Subcutaneous abdominal adipose tissue (tissue), 5 donors: ENCODE results near the gene DMD.

Experiments used
- H3K27ac ChIP-seq: one replicate; pipeline ENCODE4 v1.7.0; 2013; ENCODE audit warnings: low read depth, mild to moderate bottlenecking, inconsistent platforms, low read length, moderate library complexity
- H3K27me3 ChIP-seq, 5 donors: one replicate each; pipeline ENCODE4 v1.7.0; 2013; ENCODE audit warnings: low read length in 5 of 5, inconsistent platforms in 1 of 5; ENCODE audit not compliant: control insufficient read depth in 5 of 5, insufficient read depth in 4 of 5
- H3K36me3 ChIP-seq, 5 donors: one replicate each; pipeline ENCODE4 v1.7.0; 2013; ENCODE audit warnings: low read length in 5 of 5; ENCODE audit not compliant: control insufficient read depth in 5 of 5, insufficient read depth in 5 of 5
- H3K4me1 ChIP-seq, 5 donors: one replicate each; pipeline ENCODE4 v1.7.0; 2013; ENCODE audit warnings: low read length in 5 of 5, mild to moderate bottlenecking in 3 of 5, moderate library complexity in 1 of 5; ENCODE audit not compliant: control insufficient read depth in 5 of 5, insufficient read depth in 5 of 5
- H3K4me3 ChIP-seq, 5 donors: one replicate each; pipeline ENCODE4 v1.7.0; 2013; ENCODE audit warnings: low read length in 5 of 5, low read depth in 1 of 5
- H3K9ac ChIP-seq, 5 donors: one replicate each; pipeline ENCODE4 v1.7.0; 2013; ENCODE audit warnings: low read length in 5 of 5, mild to moderate bottlenecking in 4 of 5, moderate library complexity in 3 of 5
- H3K9me3 ChIP-seq, 5 donors: one replicate each; pipeline ENCODE4 v1.7.0; 2013; ENCODE audit warnings: low read length in 5 of 5; ENCODE audit not compliant: control insufficient read depth in 5 of 5
- donor health status: healthy.
- donor health status: healthy.
- donor health status: healthy.
- donor health status: healthy.
- donor health status: healthy.

DMD gene

DNA sequence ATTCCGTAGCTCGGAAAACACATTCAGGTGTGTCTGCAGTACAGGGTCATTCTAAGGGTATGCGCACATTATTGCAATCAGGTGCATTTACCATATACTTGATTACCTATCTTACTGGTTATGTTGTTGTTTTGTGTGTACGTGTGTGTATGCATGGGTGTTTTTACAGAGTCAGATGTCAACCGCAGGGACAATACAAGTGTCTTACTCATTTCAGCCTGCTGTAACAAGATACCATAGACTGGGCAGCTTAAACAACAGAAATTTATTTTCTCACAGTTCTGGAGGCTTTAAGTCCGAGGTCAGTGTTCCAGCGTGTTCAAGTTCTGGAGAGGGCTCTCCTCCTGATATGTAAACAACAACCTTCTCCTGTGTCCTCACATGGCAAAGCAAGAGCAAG is 316.7 kb downstream of the DMD start:
- Histone ChIP-seq H3K36me3 (no peaks in the 10 kb centered on the region), H3K27me3 (no peaks in the 10 kb centered on the region), H3K9ac (no peak overlapping the region), H3K27ac (no peak overlapping the region), H3K9me3 (no peaks in the 10 kb centered on the region), H3K4me3 (no peak overlapping the region), H3K4me1 (no peaks in the 10 kb centered on the region)

DNA sequence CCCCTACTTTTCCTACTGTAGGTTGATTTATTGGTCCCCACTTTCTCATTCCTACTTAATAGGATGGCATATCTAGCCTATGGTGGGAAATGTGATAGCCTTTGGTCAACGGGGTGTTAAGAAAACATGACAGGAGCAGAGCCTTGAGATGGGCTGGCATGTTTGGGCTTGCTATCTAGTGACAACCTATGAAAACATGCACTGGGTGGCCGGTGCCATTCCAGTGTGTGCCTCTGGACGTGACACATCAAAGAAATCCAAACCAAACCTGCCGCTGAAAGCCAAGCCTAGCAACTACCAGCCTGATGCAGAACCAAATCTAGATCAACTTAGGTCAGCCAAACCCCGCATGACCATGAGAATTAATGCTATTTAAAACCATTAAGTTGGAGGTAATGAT is 317.6 kb downstream of the DMD start:
- no peaks in the 10 kb centered on the region for H3K27me3 ChIP-seq
- H3K36me3 ChIP-seq = no peaks in the 10 kb centered on the region
- no peak overlapping the region for H3K27ac ChIP-seq
- H3K4me3 ChIP-seq = no peak overlapping the region
- H3K9ac ChIP-seq = no peak overlapping the region
- no peaks in the 10 kb centered on the region for H3K9me3 ChIP-seq
- H3K4me1 ChIP-seq = no peaks in the 10 kb centered on the region

DNA sequence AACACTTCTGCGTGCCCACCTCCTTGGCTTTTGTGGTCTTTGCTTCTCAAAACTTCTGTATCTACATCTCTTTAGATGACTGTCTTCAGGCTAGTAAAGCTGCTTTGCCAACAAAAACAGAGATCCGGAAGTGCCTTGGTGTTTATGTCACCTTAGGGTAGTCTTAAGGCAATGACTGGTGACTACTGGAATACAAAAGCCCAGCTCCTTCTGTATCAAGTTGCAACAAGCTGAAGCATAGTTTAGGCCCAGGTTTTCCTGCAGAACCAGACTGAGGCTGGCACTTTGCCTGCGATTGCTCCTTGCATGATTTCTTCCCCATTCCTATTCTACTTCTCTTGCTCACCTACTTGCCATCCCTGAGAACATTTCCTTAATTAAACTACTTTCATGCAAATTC is 333.8 kb downstream of the DMD start:
- H3K9ac ChIP-seq = no peak overlapping the region
- no peaks in the 10 kb centered on the region for H3K36me3 ChIP-seq
- H3K27ac ChIP-seq = no peak overlapping the region
- H3K9me3 ChIP-seq = no peaks in the 10 kb centered on the region
- peaks cover 0 to 3% (median 0%) of the 10 kb centered on the region in 5 donors for H3K27me3 ChIP-seq
- H3K4me3 ChIP-seq = no peak overlapping the region
- H3K4me1 ChIP-seq = no peaks in the 10 kb centered on the region

DNA sequence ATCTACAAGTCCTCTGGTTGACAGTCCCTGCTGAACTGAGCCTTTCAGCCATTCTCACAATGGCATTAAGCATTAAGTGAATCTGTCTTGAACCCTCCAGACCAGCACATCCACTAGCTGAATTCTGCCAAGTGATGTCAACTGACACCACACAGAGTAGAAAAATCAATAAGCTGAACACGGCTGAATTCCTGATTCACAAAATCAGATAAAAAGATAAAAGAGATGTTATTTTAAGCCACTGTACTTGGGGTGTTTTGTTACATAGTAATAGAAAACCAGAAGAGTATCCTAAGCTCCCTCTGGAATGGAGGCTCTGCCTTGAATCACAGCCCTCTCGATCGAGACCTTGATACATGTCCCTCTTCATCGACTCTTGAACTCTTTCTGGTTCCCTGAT is 336.5 kb downstream of the DMD start:
- H3K36me3 ChIP-seq = no peaks in the 10 kb centered on the region
- no peaks in the 10 kb centered on the region for H3K9me3 ChIP-seq
- no peaks in the 10 kb centered on the region for H3K4me1 ChIP-seq
- peaks cover 0 to 3% (median 0%) of the 10 kb centered on the region in 5 donors for H3K27me3 ChIP-seq
- H3K4me3 ChIP-seq = no peak overlapping the region
- H3K27ac ChIP-seq = no peak overlapping the region
- no peak overlapping the region for H3K9ac ChIP-seq

DNA sequence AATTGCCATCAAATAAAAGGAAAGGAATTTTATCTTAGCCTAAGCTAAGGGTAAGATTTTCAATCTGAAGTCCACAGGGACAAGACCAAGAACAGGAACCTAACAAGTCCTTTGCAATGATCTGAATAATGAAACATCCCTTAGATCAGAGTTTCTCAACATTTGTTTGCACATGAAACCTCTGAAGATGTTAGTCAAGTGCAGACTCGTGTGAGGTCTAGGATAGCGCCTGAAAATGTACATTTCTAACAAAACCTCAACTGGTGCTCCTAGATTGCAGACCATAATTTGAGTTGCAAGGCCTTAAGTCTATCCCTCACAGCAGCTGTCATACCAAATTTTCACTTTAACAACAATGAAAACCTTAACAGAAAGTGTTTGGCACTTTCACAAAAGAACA is 337.6 kb downstream of the DMD start:
- no peaks in the 10 kb centered on the region for H3K36me3 ChIP-seq
- no peak overlapping the region for H3K4me3 ChIP-seq
- no peak overlapping the region for H3K9ac ChIP-seq
- H3K27ac ChIP-seq = no peak overlapping the region
- H3K9me3 ChIP-seq = no peaks in the 10 kb centered on the region
- H3K27me3 ChIP-seq = peaks cover 0 to 3% (median 0%) of the 10 kb centered on the region in 5 donors
- H3K4me1 ChIP-seq = no peaks in the 10 kb centered on the region

DNA sequence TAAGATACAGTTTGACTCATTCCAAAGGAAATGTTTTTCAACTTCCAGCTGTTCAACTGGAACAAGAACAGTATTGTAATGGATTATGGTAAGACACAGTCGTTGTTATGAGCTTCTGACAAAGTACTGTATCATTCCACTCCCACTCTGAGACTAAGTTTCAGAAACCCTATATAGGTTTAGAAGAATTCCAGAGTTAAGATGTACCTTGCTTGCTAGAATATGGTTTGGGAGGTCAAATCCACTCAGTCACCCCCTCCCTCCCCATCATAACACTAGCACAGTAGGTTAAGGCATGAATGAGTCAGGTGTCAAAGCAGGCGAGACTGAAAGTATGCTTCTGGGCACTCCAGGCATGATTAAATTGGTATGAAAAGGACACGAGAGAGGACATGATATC is 339.7 kb downstream of the DMD start:
- H3K4me3 ChIP-seq = no peak overlapping the region
- no peaks in the 10 kb centered on the region for H3K36me3 ChIP-seq
- no peak overlapping the region for H3K9ac ChIP-seq
- peaks cover 0 to 2% (median 0%) of the 10 kb centered on the region in 5 donors for H3K9me3 ChIP-seq
- peaks cover 0 to 13% (median 3%) of the 10 kb centered on the region in 5 donors for H3K27me3 ChIP-seq
- no peak overlapping the region for H3K27ac ChIP-seq
- H3K4me1 ChIP-seq = peaks cover 0 to 3% (median 0%) of the 10 kb centered on the region in 5 donors

DNA sequence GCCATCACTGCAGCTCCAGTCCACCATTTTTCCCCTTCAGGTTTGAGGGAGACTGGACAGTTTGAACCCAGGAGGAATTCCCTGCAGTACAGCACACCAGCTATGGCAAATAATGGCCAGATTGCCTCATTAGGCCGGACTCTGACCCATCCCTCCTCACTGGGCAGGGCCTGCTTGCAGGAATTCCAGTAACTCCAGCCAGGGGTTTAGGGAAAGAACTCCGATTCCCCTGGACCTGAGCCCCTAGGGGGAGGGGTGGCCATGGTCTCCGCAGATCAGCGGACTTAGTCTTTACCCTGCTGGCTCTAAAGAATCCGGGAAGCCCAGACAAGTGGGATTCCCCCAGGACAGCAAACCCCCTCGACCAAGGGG is 342.8 kb downstream of the DMD start:
- Histone ChIP-seq H3K36me3 (no peaks in the 10 kb centered on the region), H3K4me3 (no peak overlapping the region), H3K9me3 (peaks cover 0 to 2% (median 0%) of the 10 kb centered on the region in 5 donors), H3K9ac (no peak overlapping the region), H3K27me3 (peaks cover 0 to 13% (median 3%) of the 10 kb centered on the region in 5 donors), H3K27ac (no peak overlapping the region), H3K4me1 (peaks cover 0 to 3% (median 0%) of the 10 kb centered on the region in 5 donors)

DNA sequence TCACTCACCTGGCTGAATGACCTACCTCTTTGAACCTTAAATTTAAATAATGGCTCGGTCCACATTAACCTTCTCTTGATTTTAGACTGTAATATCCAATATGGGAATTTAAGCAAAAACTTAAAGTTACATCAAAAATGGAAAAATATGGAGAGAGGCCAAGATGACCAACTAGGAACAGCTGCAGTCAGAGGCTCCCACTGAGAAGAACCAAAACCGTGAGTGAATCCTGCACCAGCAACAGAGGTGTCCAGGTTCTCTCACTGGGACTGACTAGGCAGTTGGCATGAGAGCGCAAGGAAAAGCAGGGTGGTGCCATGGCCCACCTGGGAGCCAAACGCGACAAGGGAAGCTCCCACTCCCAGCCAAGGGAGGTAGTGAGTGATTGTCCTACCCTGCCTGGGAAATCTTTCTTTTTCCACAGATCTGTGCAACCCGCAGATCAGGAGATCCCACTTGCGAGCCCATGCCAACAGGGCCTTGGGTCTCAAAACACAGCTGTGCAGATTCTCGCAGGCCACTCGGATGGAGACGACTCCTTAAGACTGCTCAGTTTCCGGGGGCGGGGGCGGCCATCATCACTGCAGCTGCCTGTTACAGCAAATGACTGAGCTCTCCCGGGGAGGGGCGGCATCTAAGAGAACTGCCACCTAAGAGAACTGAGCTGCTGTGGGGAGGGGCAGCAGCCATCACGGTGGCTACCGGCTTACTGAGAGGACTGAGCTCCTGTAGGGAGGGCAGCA is 343.4 kb downstream of the DMD start:
- no peak overlapping the region for H3K27ac ChIP-seq
- no peak overlapping the region for H3K4me3 ChIP-seq

DNA sequence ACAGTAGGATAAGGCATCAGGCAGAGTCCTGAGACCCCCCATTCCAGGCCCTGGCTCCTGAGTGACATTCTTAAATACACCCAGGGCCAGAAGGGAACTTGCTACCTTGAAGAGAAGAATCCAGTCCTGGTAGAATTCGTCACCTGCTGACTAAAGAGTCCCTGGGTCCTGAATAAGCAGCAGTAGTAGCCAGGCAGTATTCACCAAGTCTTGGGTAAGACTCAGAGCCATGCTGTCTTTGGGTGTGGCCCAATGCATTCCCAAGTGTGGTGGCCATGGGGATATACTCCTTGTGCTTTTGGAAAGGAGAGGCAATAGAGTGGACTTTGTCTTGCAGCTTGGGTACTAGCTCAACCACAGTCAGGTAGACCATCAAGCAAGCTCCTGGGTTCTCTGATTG is 359.1 kb downstream of the DMD start:
- Histone ChIP-seq H3K36me3 (no peaks in the 10 kb centered on the region), H3K27ac (no peak overlapping the region), H3K4me3 (no peak overlapping the region), H3K9me3 (peaks cover 0 to 2% (median 0%) of the 10 kb centered on the region in 5 donors), H3K27me3 (no peaks in the 10 kb centered on the region), H3K9ac (no peak overlapping the region), H3K4me1 (no peaks in the 10 kb centered on the region)

More for the DNA sequence above, 343.4 kb downstream of the DMD start:
- Histone ChIP-seq H3K27me3 (peaks cover 0 to 10% (median 3%) of the 10 kb centered on the region in 5 donors), H3K9ac (no peak overlapping the region), H3K9me3 (peaks cover 0 to 2% (median 0%) of the 10 kb centered on the region in 5 donors), H3K4me1 (peaks cover 0 to 3% (median 0%) of the 10 kb centered on the region in 5 donors), H3K36me3 (no peaks in the 10 kb centered on the region)

DNA sequence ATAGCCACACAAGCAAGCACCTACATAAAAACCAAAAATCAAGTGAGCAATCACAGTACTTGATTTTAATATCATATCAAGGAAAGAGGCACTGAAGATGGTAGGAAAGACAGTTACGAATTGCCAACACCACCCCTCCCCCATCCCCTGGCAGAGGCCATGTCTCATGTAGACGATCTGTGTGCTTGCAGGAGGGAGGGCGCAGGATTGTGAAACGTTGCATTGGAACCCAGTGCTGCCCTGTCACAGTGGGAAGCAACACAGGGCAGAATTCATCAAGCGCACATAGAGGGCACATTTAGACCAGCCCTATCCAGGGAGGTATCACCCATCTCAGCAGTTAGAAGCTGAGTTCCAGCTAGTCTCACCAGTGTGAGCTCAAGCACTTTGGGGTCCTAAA is 359.8 kb downstream of the DMD start:
- Histone ChIP-seq H3K9ac (no peak overlapping the region), H3K9me3 (peaks cover 0 to 2% (median 0%) of the 10 kb centered on the region in 5 donors), H3K27me3 (no peaks in the 10 kb centered on the region), H3K4me1 (no peaks in the 10 kb centered on the region), H3K27ac (no peak overlapping the region), H3K4me3 (no peak overlapping the region), H3K36me3 (no peaks in the 10 kb centered on the region)
